HEK293 (cell line): Measurements from ENCODE around the gene FMNL3.

Source experiments
- CTCF ChIA-PET: fragments of 350-600 bp; formaldehyde crosslinking; extraction: SDS; loops from one replicate; lab custom pipeline; 2021; ENCODE audit warnings: antibody characterized with exemption; lab: Yijun Ruan, JAX
- POLR2A ChIA-PET: fragments of 300-600 bp; formaldehyde crosslinking; extraction: SDS; loops from one replicate; lab custom pipeline; 2020; ENCODE audit warnings: antibody characterized with exemption, inconsistent platforms; lab: Yijun Ruan, JAX
- H3K27ac ChIP-seq: fragments of 200-500 bp; sonication (Bioruptor generic); 2 replicates; pipeline ENCODE4 v1.5.1; 2014; ENCODE audit warnings: low read depth, low read length, control low read depth, inconsistent platforms; ENCODE audit errors: extremely low read depth
- H3K36me3 ChIP-seq, 2 experiments: fragments of 200-500 bp in 1 of 2; sonication (Bioruptor generic) in 1 of 2; 1 replicate in 1 of 2; 2 replicates in 1 of 2; pipeline ENCODE4 v1.5.1; 2014 to 2017; ENCODE audit warnings: inconsistent platforms in 2 of 2, low read length in 2 of 2; ENCODE audit not compliant: control insufficient read depth in 2 of 2, insufficient read depth in 1 of 2
- H3K4me1 ChIP-seq: fragments of 200-500 bp; sonication (Bioruptor generic); 2 replicates; pipeline ENCODE4 v1.5.1; 2014; ENCODE audit warnings: mild to moderate bottlenecking, low read length, inconsistent platforms; ENCODE audit not compliant: control insufficient read depth, insufficient read depth
- H3K4me3 ChIP-seq: 2 replicates; pipeline ENCODE4 v1.5.1; 2011; ENCODE audit warnings: low read depth, mild to moderate bottlenecking, control low read depth, low read length, moderate library complexity
- H3K9me3 ChIP-seq: fragments of 200-500 bp; sonication (Bioruptor generic); 2 replicates; pipeline ENCODE4 v1.5.1; 2014; ENCODE audit warnings: low read depth, low read length, inconsistent platforms; ENCODE audit not compliant: control insufficient read depth, insufficient read depth
- BCL11B ChIP-seq: fragments of 450-650 bp; formaldehyde crosslinking; IDR thresholded peaks from 2 replicates; pipeline ENCODE4 v1.5.1; 2016; ENCODE audit warnings: low read depth, missing biosample characterization, missing genetic modification characterization
- FEZF1 ChIP-seq: fragments of 450-650 bp; formaldehyde crosslinking; IDR thresholded peaks from 2 replicates; pipeline ENCODE4 v1.5.1; 2016; ENCODE audit warnings: missing biosample characterization, missing genetic modification characterization
- KLF10 ChIP-seq: fragments of 450-650 bp; IDR thresholded peaks from 2 replicates; pipeline ENCODE4 v1.5.1; 2018; ENCODE audit warnings: missing biosample characterization, mild to moderate bottlenecking, missing genetic modification characterization
- KLF16 ChIP-seq: fragments of 450-650 bp; formaldehyde crosslinking; IDR thresholded peaks from 2 replicates; pipeline ENCODE4 v1.5.1; 2017; ENCODE audit warnings: missing biosample characterization, missing genetic modification characterization
- SALL2 ChIP-seq: fragments of 450-650 bp; formaldehyde crosslinking; IDR thresholded peaks from 2 replicates; pipeline ENCODE4 v1.5.0; 2017; ENCODE audit warnings: missing biosample characterization, mild to moderate bottlenecking, missing genetic modification characterization, borderline replicate concordance
- ZFP41 ChIP-seq: fragments of 450-650 bp; formaldehyde crosslinking; IDR thresholded peaks from 2 replicates; pipeline ENCODE4 v1.5.1; 2016; ENCODE audit warnings: missing biosample characterization, missing genetic modification characterization, borderline replicate concordance
- ZNF121 ChIP-seq: fragments of 450-650 bp; formaldehyde crosslinking; IDR thresholded peaks from 2 replicates; pipeline ENCODE4 v1.5.1; 2016; ENCODE audit warnings: missing biosample characterization, missing genetic modification characterization
- ZNF37A ChIP-seq: fragments of 450-650 bp; IDR thresholded peaks from 2 replicates; pipeline ENCODE4 v1.5.1; 2018; ENCODE audit warnings: missing biosample characterization, missing genetic modification characterization
- ZNF394 ChIP-seq: fragments of 450-650 bp; formaldehyde crosslinking; IDR thresholded peaks from 2 replicates; pipeline ENCODE4 v1.5.1; 2016; ENCODE audit warnings: missing biosample characterization, missing genetic modification characterization, mild to moderate bottlenecking, moderate library complexity, borderline replicate concordance
- ZNF433 ChIP-seq: fragments of 450-650 bp; formaldehyde crosslinking; IDR thresholded peaks from 2 replicates; pipeline ENCODE4 v1.5.1; 2016; ENCODE audit warnings: missing biosample characterization, missing genetic modification characterization, low read depth
- ZNF501 ChIP-seq: fragments of 450-650 bp; formaldehyde crosslinking; IDR thresholded peaks from 2 replicates; pipeline ENCODE4 v1.5.1; 2016; ENCODE audit warnings: missing biosample characterization, missing genetic modification characterization
- ZNF596 ChIP-seq: fragments of 450-650 bp; IDR thresholded peaks from 2 replicates; pipeline ENCODE4 v1.5.0; 2018; ENCODE audit warnings: missing biosample characterization, mild to moderate bottlenecking, missing genetic modification characterization, moderate library complexity
- ZNF830 ChIP-seq: fragments of 450-650 bp; IDR thresholded peaks from 2 replicates; pipeline ENCODE4 v1.5.0; 2018; ENCODE audit warnings: missing biosample characterization, missing genetic modification characterization, low read depth, mild to moderate bottlenecking, moderate library complexity
- ZNF837 ChIP-seq: fragments of 450-650 bp; formaldehyde crosslinking; IDR thresholded peaks from 2 replicates; pipeline ENCODE4 v1.5.1; 2016; ENCODE audit warnings: missing biosample characterization, missing genetic modification characterization
- ZSCAN16 ChIP-seq: fragments of 450-650 bp; formaldehyde crosslinking; IDR thresholded peaks from 2 replicates; pipeline ENCODE4 v1.5.1; 2016; ENCODE audit warnings: missing biosample characterization, missing genetic modification characterization
- ZSCAN30 ChIP-seq: fragments of 450-650 bp; IDR thresholded peaks from 2 replicates; pipeline ENCODE4 v1.5.1; 2018; ENCODE audit warnings: missing biosample characterization, mild to moderate bottlenecking, missing genetic modification characterization, moderate library complexity
- TF ChIP-seq, protein P1 (sequence below): fragments of 450-650 bp; formaldehyde crosslinking; IDR thresholded peaks from 2 replicates; pipeline ENCODE4 v1.5.1; 2016; ENCODE audit warnings: missing biosample characterization, missing genetic modification characterization, low read depth
- TF ChIP-seq, protein P2 (sequence below): fragments of 450-650 bp; formaldehyde crosslinking; IDR thresholded peaks from 2 replicates; pipeline ENCODE4 v1.5.1; 2016; ENCODE audit warnings: missing biosample characterization, missing genetic modification characterization
- TF ChIP-seq, protein P3 (sequence below): fragments of 450-650 bp; formaldehyde crosslinking; IDR thresholded peaks from 2 replicates; pipeline ENCODE4 v1.5.1; 2016; ENCODE audit warnings: missing biosample characterization, missing genetic modification characterization
- TF ChIP-seq, protein P4 (sequence below): fragments of 450-650 bp; formaldehyde crosslinking; IDR thresholded peaks from 2 replicates; pipeline ENCODE4 v1.5.1; 2016; ENCODE audit warnings: missing biosample characterization, missing genetic modification characterization
- TF ChIP-seq, protein P5 (sequence below): fragments of 450-650 bp; formaldehyde crosslinking; IDR thresholded peaks from 2 replicates; pipeline ENCODE4 v1.5.1; 2017; ENCODE audit warnings: missing biosample characterization, missing genetic modification characterization

Gene FMNL3

DNA sequence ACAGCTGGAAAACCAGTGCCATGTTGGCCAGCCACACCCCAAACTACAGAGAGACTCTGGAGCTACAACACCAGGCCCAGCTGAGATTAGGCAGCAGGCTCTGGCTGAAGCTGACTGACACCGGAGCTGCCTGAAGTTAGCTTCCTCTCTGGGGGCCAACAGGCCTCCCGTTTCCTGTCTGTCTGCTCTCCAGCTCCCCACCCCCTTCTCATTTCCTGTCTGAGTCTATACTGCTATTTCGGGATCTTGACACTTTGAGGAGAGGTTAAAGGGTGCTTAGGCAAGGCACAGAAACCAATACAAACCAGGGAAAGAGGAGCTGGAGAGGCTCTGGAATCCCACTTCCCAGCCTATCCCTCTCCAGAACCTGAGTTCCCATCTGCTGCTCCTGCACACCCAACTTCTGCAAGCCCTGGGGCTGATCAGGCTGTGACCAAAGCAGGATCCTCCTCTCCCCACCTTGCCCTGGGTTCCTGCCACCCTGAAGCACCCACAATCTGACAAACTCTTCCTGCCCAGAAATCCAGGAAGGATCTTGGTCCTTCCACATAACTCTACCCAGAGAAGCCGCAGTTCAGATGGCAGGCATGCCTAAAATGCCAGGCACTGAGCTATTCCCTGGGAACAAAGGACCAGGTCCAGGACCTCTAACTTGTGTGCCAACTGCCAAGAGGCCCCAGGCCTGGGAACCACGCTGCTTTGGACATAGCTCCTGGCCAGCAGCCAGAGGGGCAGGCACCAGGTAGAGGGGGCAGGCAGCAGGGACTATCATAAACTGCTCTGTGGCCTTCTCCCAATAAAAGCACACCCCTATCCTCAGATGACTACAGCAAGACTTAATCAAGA lies 44.0 kb downstream of the FMNL3 start (continued):
- TF ChIP-seq ZNF501 (no peak), BCL11B (tag by site-specific recombination) (no peak), SALL2 (tag by site-specific recombination) (no peak), ZFP41 (tag by site-specific recombination) (no peak), ZNF37A (tag by site-specific recombination) (no peak), FEZF1 (tag by site-specific recombination) (no peak), ZNF394 (tag by site-specific recombination) (no peak), KLF16 (tag by site-specific recombination) (no peak), ZNF121 (tag by site-specific recombination) (no peak), KLF10 (tag by site-specific recombination) (no peak)
- TF ChIP-seq, protein P1, sequence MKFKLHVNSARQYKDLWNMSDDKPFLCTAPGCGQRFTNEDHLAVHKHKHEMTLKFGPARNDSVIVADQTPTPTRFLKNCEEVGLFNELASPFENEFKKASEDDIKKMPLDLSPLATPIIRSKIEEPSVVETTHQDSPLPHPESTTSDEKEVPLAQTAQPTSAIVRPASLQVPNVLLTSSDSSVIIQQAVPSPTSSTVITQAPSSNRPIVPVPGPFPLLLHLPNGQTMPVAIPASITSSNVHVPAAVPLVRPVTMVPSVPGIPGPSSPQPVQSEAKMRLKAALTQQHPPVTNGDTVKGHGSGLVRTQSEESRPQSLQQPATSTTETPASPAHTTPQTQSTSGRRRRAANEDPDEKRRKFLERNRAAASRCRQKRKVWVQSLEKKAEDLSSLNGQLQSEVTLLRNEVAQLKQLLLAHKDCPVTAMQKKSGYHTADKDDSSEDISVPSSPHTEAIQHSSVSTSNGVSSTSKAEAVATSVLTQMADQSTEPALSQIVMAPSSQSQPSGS (tag by site-specific recombination), result no peak
- TF ChIP-seq, protein P2, sequence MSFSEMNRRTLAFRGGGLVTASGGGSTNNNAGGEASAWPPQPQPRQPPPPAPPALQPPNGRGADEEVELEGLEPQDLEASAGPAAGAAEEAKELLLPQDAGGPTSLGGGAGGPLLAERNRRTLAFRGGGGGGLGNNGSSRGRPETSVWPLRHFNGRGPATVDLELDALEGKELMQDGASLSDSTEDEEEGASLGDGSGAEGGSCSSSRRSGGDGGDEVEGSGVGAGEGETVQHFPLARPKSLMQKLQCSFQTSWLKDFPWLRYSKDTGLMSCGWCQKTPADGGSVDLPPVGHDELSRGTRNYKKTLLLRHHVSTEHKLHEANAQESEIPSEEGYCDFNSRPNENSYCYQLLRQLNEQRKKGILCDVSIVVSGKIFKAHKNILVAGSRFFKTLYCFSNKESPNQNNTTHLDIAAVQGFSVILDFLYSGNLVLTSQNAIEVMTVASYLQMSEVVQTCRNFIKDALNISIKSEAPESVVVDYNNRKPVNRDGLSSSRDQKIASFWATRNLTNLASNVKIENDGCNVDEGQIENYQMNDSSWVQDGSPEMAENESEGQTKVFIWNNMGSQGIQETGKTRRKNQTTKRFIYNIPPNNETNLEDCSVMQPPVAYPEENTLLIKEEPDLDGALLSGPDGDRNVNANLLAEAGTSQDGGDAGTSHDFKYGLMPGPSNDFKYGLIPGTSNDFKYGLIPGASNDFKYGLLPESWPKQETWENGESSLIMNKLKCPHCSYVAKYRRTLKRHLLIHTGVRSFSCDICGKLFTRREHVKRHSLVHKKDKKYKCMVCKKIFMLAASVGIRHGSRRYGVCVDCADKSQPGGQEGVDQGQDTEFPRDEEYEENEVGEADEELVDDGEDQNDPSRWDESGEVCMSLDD, result no peak
- TF ChIP-seq, protein P3, sequence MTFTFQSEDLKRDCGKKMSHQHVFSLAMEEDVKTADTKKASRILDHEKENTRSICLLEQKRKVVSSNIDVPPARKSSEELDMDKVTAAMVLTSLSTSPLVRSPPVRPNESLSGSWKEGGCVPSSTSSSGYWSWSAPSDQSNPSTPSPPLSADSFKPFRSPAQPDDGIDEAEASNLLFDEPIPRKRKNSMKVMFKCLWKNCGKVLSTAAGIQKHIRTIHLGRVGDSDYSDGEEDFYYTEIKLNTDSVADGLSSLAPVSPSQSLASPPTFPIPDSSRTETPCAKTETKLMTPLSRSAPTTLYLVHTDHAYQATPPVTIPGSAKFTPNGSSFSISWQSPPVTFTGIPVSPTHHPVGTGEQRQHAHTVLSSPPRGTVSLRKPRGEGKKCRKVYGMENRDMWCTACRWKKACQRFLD (tag by site-specific recombination), result no peak

DNA sequence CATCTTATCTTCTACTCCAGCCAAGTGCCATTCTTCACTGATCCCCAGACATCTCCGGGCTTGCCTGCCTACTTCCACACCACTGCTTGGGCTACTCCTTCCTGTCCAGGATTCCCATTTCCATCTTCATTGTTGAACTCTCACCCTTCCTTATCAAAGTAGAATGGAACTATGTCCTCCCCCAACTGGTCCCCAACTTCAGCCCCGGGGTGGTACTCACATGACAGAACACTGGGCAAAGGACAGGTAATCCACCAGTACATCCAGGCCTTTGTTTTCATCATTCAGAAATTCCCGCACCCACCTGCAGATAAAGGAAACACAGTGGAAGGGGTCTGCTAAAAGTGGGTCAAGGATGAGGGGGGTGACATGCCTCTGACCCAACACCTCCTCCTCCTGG lies 45.5 kb downstream of the FMNL3 start:
- POLR2A ChIA-PET, result no interaction called here
- TF ChIP-seq, protein P4, sequence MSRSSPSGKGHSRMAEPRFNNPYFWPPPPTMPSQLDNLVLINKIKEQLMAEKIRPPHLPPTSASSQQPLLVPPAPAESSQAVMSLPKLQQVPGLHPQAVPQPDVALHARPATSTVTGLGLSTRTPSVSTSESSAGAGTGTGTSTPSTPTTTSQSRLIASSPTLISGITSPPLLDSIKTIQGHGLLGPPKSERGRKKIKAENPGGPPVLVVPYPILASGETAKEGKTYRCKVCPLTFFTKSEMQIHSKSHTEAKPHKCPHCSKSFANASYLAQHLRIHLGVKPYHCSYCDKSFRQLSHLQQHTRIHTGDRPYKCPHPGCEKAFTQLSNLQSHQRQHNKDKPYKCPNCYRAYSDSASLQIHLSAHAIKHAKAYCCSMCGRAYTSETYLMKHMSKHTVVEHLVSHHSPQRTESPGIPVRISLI (tag by site-specific recombination), result no peak
- TF ChIP-seq, protein P5, sequence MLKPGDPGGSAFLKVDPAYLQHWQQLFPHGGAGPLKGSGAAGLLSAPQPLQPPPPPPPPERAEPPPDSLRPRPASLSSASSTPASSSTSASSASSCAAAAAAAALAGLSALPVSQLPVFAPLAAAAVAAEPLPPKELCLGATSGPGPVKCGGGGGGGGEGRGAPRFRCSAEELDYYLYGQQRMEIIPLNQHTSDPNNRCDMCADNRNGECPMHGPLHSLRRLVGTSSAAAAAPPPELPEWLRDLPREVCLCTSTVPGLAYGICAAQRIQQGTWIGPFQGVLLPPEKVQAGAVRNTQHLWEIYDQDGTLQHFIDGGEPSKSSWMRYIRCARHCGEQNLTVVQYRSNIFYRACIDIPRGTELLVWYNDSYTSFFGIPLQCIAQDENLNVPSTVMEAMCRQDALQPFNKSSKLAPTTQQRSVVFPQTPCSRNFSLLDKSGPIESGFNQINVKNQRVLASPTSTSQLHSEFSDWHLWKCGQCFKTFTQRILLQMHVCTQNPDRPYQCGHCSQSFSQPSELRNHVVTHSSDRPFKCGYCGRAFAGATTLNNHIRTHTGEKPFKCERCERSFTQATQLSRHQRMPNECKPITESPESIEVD (tag by site-specific recombination), result no peak
- TF ChIP-seq ZNF596 (tag by site-specific recombination), result no peak
- TF ChIP-seq ZSCAN16, result no peak
- TF ChIP-seq ZNF830, result no peak
- no peak for TF ChIP-seq ZNF837 (tag by site-specific recombination)
- TF ChIP-seq ZNF433 (tag by site-specific recombination), result no peak
- TF ChIP-seq ZSCAN30 (tag by site-specific recombination), result no peak
- TF ChIP-seq, all 188 proteins: peak for 0
- Histone ChIP-seq H3K36me3 (peaks cover 0 to 13% of the 10 kb centered on the region in 2 experiments; a peak in 1 of 3 replicates), H3K4me1 (peaks cover 12% of the 10 kb centered on the region), H3K27ac (no peak overlapping the region), H3K9me3 (no peaks in the 10 kb centered on the region), H3K4me3 (no peak overlapping the region)
- CTCF ChIA-PET, result interaction anchor here (1.0 to 1.7 kb wide), 3 partner anchors 47 to 364 kb away, joined by 4 to 5 read pairs (median 5); partner anchors contain the start of gene TMBIM6
